PFSK-1 (cell line): ENCODE results near the gene KCNH6.

Experiments used
- POLR2AphosphoS5 ChIP-seq: IDR thresholded peaks from 2 replicates; pipeline ENCODE4 v1.6.1; 2012; ENCODE audit warnings: low read depth, mild to moderate bottlenecking, control low read depth, low read length, moderate library complexity
- REST ChIP-seq, 2 experiments: IDR thresholded peaks; 2 replicates each; pipeline versions ENCODE4 v1.6.1 to v1.8.0; 2011 to 2012; ENCODE audit warnings: low read depth in 2 of 2, low read length in 2 of 2, control low read depth in 1 of 2, inconsistent platforms in 1 of 2, mild to moderate bottlenecking in 1 of 2, moderate library complexity in 1 of 2; ENCODE audit not compliant: insufficient read depth in 1 of 2
- SIN3A ChIP-seq: IDR thresholded peaks from 2 replicates; pipeline ENCODE4 v1.6.1; 2012; ENCODE audit warnings: mild to moderate bottlenecking, low read length, moderate library complexity, borderline replicate concordance; ENCODE audit not compliant: insufficient read depth
- TAF1 ChIP-seq: IDR thresholded peaks from 2 replicates; pipeline ENCODE4 v1.6.1; 2012; ENCODE audit warnings: low read length, control low read depth, borderline replicate concordance; ENCODE audit not compliant: insufficient read depth

GRCh38 chr17:63571632-63572310 lies 48.6 kb downstream of the KCNH6 start:
- TF ChIP-seq POLR2AphosphoS5 (no peak), SIN3A (no peak), REST (IDR thresholded peaks at IDR 0.05; ENCODE audit: insufficient read depth in 1 of 2, low read depth in 2 of 2, low read length in 2 of 2) (no peak), TAF1 (no peak)
